H9 (cell line): ENCODE results near the gene MARCHF10. TPM values are rescaled to one million over a fixed set of nuclear protein-coding genes. Genes with fewer than 3 reads are reported as not detected.

Experiments used
- DNase-seq: peaks from one replicate; pipeline ENCODE4 v3.0.0-alpha.2; 2017
- H2AFZ ChIP-seq: one replicate; pipeline ENCODE4 v1.6.1; 2013; ENCODE audit warnings: mild to moderate bottlenecking, low read length, control low read depth, moderate library complexity
- H2AK5ac ChIP-seq: 2 replicates; pipeline ENCODE4 v1.6.1; 2013; ENCODE audit warnings: low read length, control low read depth, mixed read lengths; ENCODE audit not compliant: insufficient read length
- H2BK120ac ChIP-seq: one replicate; pipeline ENCODE4 v1.6.1; 2013; ENCODE audit warnings: low read depth, mild to moderate bottlenecking, low read length, control low read depth, inconsistent platforms; ENCODE audit not compliant: poor library complexity, severe bottlenecking
- H2BK12ac ChIP-seq: 2 replicates; pipeline ENCODE4 v1.6.1; 2013; ENCODE audit warnings: low read length, control low read depth, mixed read lengths, low read depth; ENCODE audit not compliant: insufficient read length
- H2BK15ac ChIP-seq: 2 replicates; pipeline ENCODE4 v1.6.1; 2013; ENCODE audit warnings: low read depth, low read length, control low read depth
- H2BK20ac ChIP-seq: one replicate; pipeline ENCODE4 v1.6.1; 2013; ENCODE audit warnings: low read depth, mild to moderate bottlenecking, low read length, control low read depth, inconsistent platforms; ENCODE audit not compliant: poor library complexity, severe bottlenecking
- H2BK5ac ChIP-seq: 2 replicates; pipeline ENCODE4 v1.6.1; 2013; ENCODE audit warnings: low read length, control low read depth, mixed read lengths; ENCODE audit not compliant: insufficient read length
- H3K14ac ChIP-seq: 2 replicates; pipeline ENCODE4 v1.6.1; 2013; ENCODE audit warnings: low read length, control low read depth; ENCODE audit not compliant: insufficient read depth
- H3K18ac ChIP-seq: 2 replicates; pipeline ENCODE4 v1.6.1; 2013; ENCODE audit warnings: low read depth, mild to moderate bottlenecking, mixed read lengths, low read length, control low read depth; ENCODE audit not compliant: insufficient read length
- H3K23ac ChIP-seq: 2 replicates; pipeline ENCODE4 v1.6.1; 2013; ENCODE audit warnings: low read length, control low read depth, mixed read lengths, low read depth; ENCODE audit not compliant: insufficient read length
- H3K23me2 ChIP-seq: 2 replicates; pipeline ENCODE4 v1.6.1; 2013; ENCODE audit warnings: low read depth, mild to moderate bottlenecking, mixed read lengths, low read length, control low read depth; ENCODE audit not compliant: insufficient read length, poor library complexity, severe bottlenecking
- H3K27ac ChIP-seq: 2 replicates; pipeline ENCODE4 v1.5.1; 2013; ENCODE audit warnings: low read length, control low read depth, mixed read lengths, low read depth; ENCODE audit not compliant: insufficient read length
- H3K27me3 ChIP-seq: 2 replicates; pipeline ENCODE4 v1.6.1; 2013; ENCODE audit warnings: low read length, control low read depth, inconsistent platforms; ENCODE audit not compliant: insufficient read depth
- H3K4ac ChIP-seq: 2 replicates; pipeline ENCODE4 v1.6.1; 2013; ENCODE audit warnings: low read depth, mild to moderate bottlenecking, control low read depth, inconsistent platforms, low read length, moderate library complexity
- H3K4me1 ChIP-seq: 2 replicates; pipeline ENCODE4 v1.6.1; 2013; ENCODE audit warnings: low read length, control low read depth, inconsistent platforms; ENCODE audit not compliant: insufficient read depth
- H3K4me2 ChIP-seq: 2 replicates; pipeline ENCODE4 v1.6.1; 2013; ENCODE audit warnings: low read length, control low read depth, mixed read lengths; ENCODE audit not compliant: insufficient read length, insufficient read depth
- H3K56ac ChIP-seq: 2 replicates; pipeline ENCODE4 v1.6.1; 2013; ENCODE audit warnings: low read depth, mild to moderate bottlenecking, mixed read lengths, low read length, control low read depth; ENCODE audit not compliant: insufficient read length
- H3K79me1 ChIP-seq: 2 replicates; pipeline ENCODE4 v1.6.1; 2013; ENCODE audit warnings: low read depth, mild to moderate bottlenecking, moderate library complexity, low read length, control low read depth, inconsistent platforms; ENCODE audit not compliant: insufficient read depth, poor library complexity, severe bottlenecking
- H3K79me2 ChIP-seq: 2 replicates; pipeline ENCODE4 v1.6.1; 2013; ENCODE audit warnings: low read length, control low read depth, inconsistent platforms; ENCODE audit not compliant: insufficient read depth
- H3K9ac ChIP-seq: 2 replicates; pipeline ENCODE4 v1.6.1; 2013; ENCODE audit warnings: low read length, control low read depth, mixed read lengths; ENCODE audit not compliant: insufficient read length; ENCODE audit errors: extremely low read depth
- H3K9me3 ChIP-seq: one replicate; pipeline ENCODE4 v1.6.1; 2013; ENCODE audit warnings: low read depth, low read length, inconsistent platforms; ENCODE audit not compliant: control insufficient read depth
- H3T11ph ChIP-seq: one replicate; pipeline ENCODE4 v1.6.1; 2013; ENCODE audit warnings: mild to moderate bottlenecking, low read length, control low read depth, inconsistent platforms
- H4K20me1 ChIP-seq: one replicate; pipeline ENCODE4 v1.6.1; 2013; ENCODE audit not compliant: control insufficient read depth, insufficient read length, insufficient read depth
- H4K5ac ChIP-seq: 2 replicates; pipeline ENCODE4 v1.6.1; 2013; ENCODE audit warnings: low read depth, mild to moderate bottlenecking, mixed read lengths, low read length, control low read depth; ENCODE audit not compliant: insufficient read length
- H4K8ac ChIP-seq: replicated peaks from 2 replicates; pipeline ENCODE4 v1.6.1; 2013; ENCODE audit warnings: low read length, control low read depth, mixed read lengths, low read depth; ENCODE audit not compliant: insufficient read length
- H4K91ac ChIP-seq: 2 replicates; pipeline ENCODE4 v1.6.1; 2013; ENCODE audit warnings: low read depth, mild to moderate bottlenecking, moderate library complexity, mixed read lengths, low read length, control low read depth; ENCODE audit not compliant: insufficient read length
- H3K27ac Mint-ChIP-seq, 3 experiments: 2 replicates in 2 of 3; 3 replicates in 1 of 3; pipeline ENCODE4 v1.8.0; 2020 to 2021; ENCODE audit warnings: mixed read lengths in 3 of 3, mild to moderate bottlenecking in 1 of 3, moderate library complexity in 1 of 3
- H3K27me3 Mint-ChIP-seq: 2 replicates; pipeline ENCODE4 v1.8.0; 2021; ENCODE audit warnings: low read depth, mild to moderate bottlenecking, moderate library complexity, mixed read lengths
- H3K36me3 Mint-ChIP-seq, 3 experiments: 2 replicates in 2 of 3; 3 replicates in 1 of 3; pipeline ENCODE4 v1.8.0; 2020 to 2021; ENCODE audit warnings: low read depth in 3 of 3, mixed read lengths in 3 of 3; ENCODE audit not compliant: insufficient read depth in 1 of 3
- H3K4me1 Mint-ChIP-seq, 2 experiments: 2 replicates each; pipeline ENCODE4 v1.8.0; 2020; ENCODE audit warnings: mixed read lengths in 2 of 2
- H3K4me3 Mint-ChIP-seq, 2 experiments: 2 replicates in 1 of 2; 3 replicates in 1 of 2; pipeline ENCODE4 v1.8.0; 2020 to 2021; ENCODE audit warnings: mild to moderate bottlenecking in 2 of 2, mixed read lengths in 2 of 2, moderate library complexity in 1 of 2
- H3K9me3 Mint-ChIP-seq, 2 experiments: 2 replicates in 1 of 2; 3 replicates in 1 of 2; pipeline ENCODE4 v1.8.0; 2020; ENCODE audit warnings: mild to moderate bottlenecking in 2 of 2, mixed read lengths in 2 of 2, moderate library complexity in 1 of 2
- CTCF ChIP-seq: fragments of 200-600 bp; sonication (generic); conservative IDR thresholded peaks from 3 replicates; pipeline ENCODE4 v1.8.0; 2021; ENCODE audit warnings: antibody characterized with exemption, mild to moderate bottlenecking
- WGBS: extraction: QIAGEN DNeasy Blood & Tissue Kit; methylation state at CpG from one replicate; pipeline ENCODE4 v1.1.7; 2013; ENCODE audit warnings: missing lambda C conversion rate, low lambda C conversion rate, mixed read lengths; ENCODE audit not compliant: insufficient read length; ENCODE audit errors: extremely low coverage; 5-methylcytosine and 5-hydroxymethylcytosine counted together
- total RNA-seq: library from RNA; stranded (reverse); gene quantifications from 2 replicates; pipeline ENCODE4 v1.2.1, GENCODE V29; 2021

MARCHF10 gene
- total RNA-seq, 1 experiment from 2014 or later: not detected

GRCh38 chr17:62671553-62671952 lies 136.6 kb downstream of the MARCHF10 start:
- no peak overlapping the region for H2BK120ac ChIP-seq
- no peak overlapping the region for H3K27ac ChIP-seq
- no peaks in the 10 kb centered on the region for H3K4me1 ChIP-seq
- H2BK15ac ChIP-seq: no peak overlapping the region
- peak overlapping the region in 1 of 3 experiments; percentile 33; a peak in 1 of 7 replicates for H3K27ac Mint-ChIP-seq
- peaks cover 5 to 19% of the 10 kb centered on the region in 2 experiments; a peak in 3 of 4 replicates for H3K4me1 Mint-ChIP-seq
- H4K20me1 ChIP-seq: no peaks in the 10 kb centered on the region
- H3K27me3 ChIP-seq: no peaks in the 10 kb centered on the region
- H3K79me2 ChIP-seq: no peaks in the 10 kb centered on the region
- no peaks in the 10 kb centered on the region for H3K27me3 Mint-ChIP-seq
- no peak overlapping the region for H2AK5ac ChIP-seq
- no peak overlapping the region for H2AFZ ChIP-seq
- H3K9me3 ChIP-seq: no peaks in the 10 kb centered on the region
- no peak overlapping the region for H2BK5ac ChIP-seq
- no peaks in the 10 kb centered on the region for H3K23me2 ChIP-seq
- no peak overlapping the region for H3K4ac ChIP-seq
- H3K4me2 ChIP-seq: no peak overlapping the region
- no peak overlapping the region for H3K56ac ChIP-seq
- H3K9me3 Mint-ChIP-seq: no peaks in the 10 kb centered on the region
- peak; percentile 37 for DNase-seq
- H3K79me1 ChIP-seq: no peaks in the 10 kb centered on the region
- H3K36me3 Mint-ChIP-seq: peaks cover 0 to 7% (median 3%) of the 10 kb centered on the region in 3 experiments; a peak in 1 of 7 replicates
- WGBS: no CpG with 5 or more reads among the region's 14 CpGs
- H3K9ac ChIP-seq: no peak overlapping the region
- no peak overlapping the region for H3K23ac ChIP-seq
- no peak overlapping the region for H4K91ac ChIP-seq
- no peak overlapping the region for H3K18ac ChIP-seq
- H2BK20ac ChIP-seq: no peak overlapping the region
- H3T11ph ChIP-seq: no peak overlapping the region
- H4K8ac ChIP-seq: no peak overlapping the region
- H3K4me3 Mint-ChIP-seq: no peak overlapping the region
- no peak overlapping the region for H4K5ac ChIP-seq
- no peak overlapping the region; the same call in 1 of the 2 replicates for H3K14ac ChIP-seq
- no peak overlapping the region for H2BK12ac ChIP-seq
- TF ChIP-seq CTCF: no peak
